Cardiac fibroblast (primary cell): ENCODE data around the gene TP53.

ENCODE experiments used
- DNase-seq, 2 donors: peaks; one replicate each; pipeline versions ENCODE4 v3.0.0 to v3.0.0-alpha.2; 2010; ENCODE audit warnings: low read depth in 2 of 2
- H3K4me3 ChIP-seq, 2 donors: replicated peaks in 1 of 2; 1 replicate in 1 of 2; 2 replicates in 1 of 2; pipeline ENCODE4 v1.5.1; 2011; ENCODE audit warnings: low read depth in 2 of 2, low read length in 2 of 2, mild to moderate bottlenecking in 2 of 2, moderate library complexity in 1 of 2
- CTCF ChIP-seq: IDR thresholded peaks from one replicate; pipeline ENCODE4 v1.5.1; 2011; ENCODE audit warnings: low read depth, mild to moderate bottlenecking, low read length, inconsistent platforms

The TP53 gene

GRCh38 chr17:7713782-7714181 lies 26.5 kb upstream of the TP53 start:
- no peak overlapping the region for H3K4me3 ChIP-seq

GRCh38 chr17:7712111-7712771 lies 25.0 kb upstream of the TP53 start:
- no peak overlapping the region for H3K4me3 ChIP-seq
- no peak for TF ChIP-seq CTCF
- no peak for DNase-seq

More at GRCh38 chr17:7713782-7714181, 26.5 kb upstream of the TP53 start:
- no peak for DNase-seq
- TF ChIP-seq CTCF = no peak

- no peak for DNase-seq
- TF ChIP-seq CTCF = peak; percentile 29
Observed at GRCh38 chr17:7711051-7711755, 23.9 kb upstream of the TP53 start.

GRCh38 chr17:7710301-7710700 lies 23.0 kb upstream of the TP53 start:
- DNase-seq = no peak
- no peak overlapping the region for H3K4me3 ChIP-seq
- TF ChIP-seq CTCF = no peak

More at GRCh38 chr17:7711051-7711755, 23.9 kb upstream of the TP53 start:
- H3K4me3 ChIP-seq = no peak overlapping the region

GRCh38 chr17:7709031-7709430 lies 21.7 kb upstream of the TP53 start:
- TF ChIP-seq CTCF = no peak
- no peak overlapping the region for H3K4me3 ChIP-seq
- DNase-seq = no peak

GRCh38 chr17:7707858-7708750 lies 20.8 kb upstream of the TP53 start:
- no peak for TF ChIP-seq CTCF
- DNase-seq = no peak
- H3K4me3 ChIP-seq = no peak overlapping the region
